ENCODE data around the gene PIWIL1. TPM values are rescaled to one million over a fixed set of nuclear protein-coding genes. Genes with fewer than 3 reads are reported as not detected.

The PIWIL1 gene
- total RNA-seq, 2 experiments from 2014 or later: not detected

DNA sequence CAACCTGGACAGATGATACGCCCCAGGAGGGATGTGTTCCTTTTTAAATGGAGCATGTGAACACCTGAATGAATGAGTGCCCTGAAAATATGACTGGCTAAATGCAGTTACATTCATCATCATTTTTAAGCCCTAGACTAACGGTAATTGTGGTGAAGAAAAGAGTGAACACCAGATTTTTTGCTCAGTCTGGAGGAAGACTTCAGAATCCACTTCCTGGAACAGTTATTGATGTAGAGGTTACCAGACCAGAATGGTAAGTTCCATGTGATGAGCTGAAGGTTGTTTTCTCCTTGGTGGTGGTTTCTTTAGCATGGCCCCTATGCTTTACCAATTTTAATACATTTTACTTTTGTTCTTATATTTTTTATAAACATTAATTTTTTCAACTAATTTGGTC is 29.3 kb downstream of the PIWIL1 start:
- Histone ChIP-seq H3K36me3 (ENCODE audit: insufficient read depth, low read length) (no peaks in the 10 kb centered on the region), H3K4me3 (ENCODE audit: low read length) (no peak overlapping the region), H3K4me1 (ENCODE audit: insufficient read depth, low read length) (no peaks in the 10 kb centered on the region), H3K9me3 (ENCODE audit: control insufficient read depth in 1 of 2, insufficient read depth in 1 of 2, low read length in 2 of 2) (peaks cover 0 to 10% of the 10 kb centered on the region in 2 experiments), H3K27me3 (ENCODE audit: control insufficient read depth in 1 of 2, insufficient read depth in 2 of 2, low read length in 2 of 2) (no peaks in the 10 kb centered on the region), H3K27ac (ENCODE audit: low read depth in 1 of 2, low read length in 2 of 2) (no peak overlapping the region)
- CTCF ChIA-PET: no interaction called here
- H3K36me3 Mint-ChIP-seq (ENCODE audit: low read depth): no peaks in the 10 kb centered on the region
- ATAC-seq (ENCODE audit: poor library complexity) (no peak), DNase-seq (no peak)
- no peak overlapping the region for H3K27ac Mint-ChIP-seq
- no peaks in the 10 kb centered on the region for H3K9me3 Mint-ChIP-seq
- H3K4me3 Mint-ChIP-seq: no peak overlapping the region
- TF ChIP-seq, protein P1, sequence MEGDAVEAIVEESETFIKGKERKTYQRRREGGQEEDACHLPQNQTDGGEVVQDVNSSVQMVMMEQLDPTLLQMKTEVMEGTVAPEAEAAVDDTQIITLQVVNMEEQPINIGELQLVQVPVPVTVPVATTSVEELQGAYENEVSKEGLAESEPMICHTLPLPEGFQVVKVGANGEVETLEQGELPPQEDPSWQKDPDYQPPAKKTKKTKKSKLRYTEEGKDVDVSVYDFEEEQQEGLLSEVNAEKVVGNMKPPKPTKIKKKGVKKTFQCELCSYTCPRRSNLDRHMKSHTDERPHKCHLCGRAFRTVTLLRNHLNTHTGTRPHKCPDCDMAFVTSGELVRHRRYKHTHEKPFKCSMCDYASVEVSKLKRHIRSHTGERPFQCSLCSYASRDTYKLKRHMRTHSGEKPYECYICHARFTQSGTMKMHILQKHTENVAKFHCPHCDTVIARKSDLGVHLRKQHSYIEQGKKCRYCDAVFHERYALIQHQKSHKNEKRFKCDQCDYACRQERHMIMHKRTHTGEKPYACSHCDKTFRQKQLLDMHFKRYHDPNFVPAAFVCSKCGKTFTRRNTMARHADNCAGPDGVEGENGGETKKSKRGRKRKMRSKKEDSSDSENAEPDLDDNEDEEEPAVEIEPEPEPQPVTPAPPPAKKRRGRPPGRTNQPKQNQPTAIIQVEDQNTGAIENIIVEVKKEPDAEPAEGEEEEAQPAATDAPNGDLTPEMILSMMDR (IDR thresholded peaks at IDR 0.05): no peak
- no peaks in the 10 kb centered on the region for H3K4me1 Mint-ChIP-seq (ENCODE audit: low read depth)
- POLR2A ChIA-PET: no interaction called here
- intact Hi-C loops (cut with DNase I, micrococcal nuclease): no loop called here
- H3K27me3 Mint-ChIP-seq: peaks cover 7% of the 10 kb centered on the region

DNA sequence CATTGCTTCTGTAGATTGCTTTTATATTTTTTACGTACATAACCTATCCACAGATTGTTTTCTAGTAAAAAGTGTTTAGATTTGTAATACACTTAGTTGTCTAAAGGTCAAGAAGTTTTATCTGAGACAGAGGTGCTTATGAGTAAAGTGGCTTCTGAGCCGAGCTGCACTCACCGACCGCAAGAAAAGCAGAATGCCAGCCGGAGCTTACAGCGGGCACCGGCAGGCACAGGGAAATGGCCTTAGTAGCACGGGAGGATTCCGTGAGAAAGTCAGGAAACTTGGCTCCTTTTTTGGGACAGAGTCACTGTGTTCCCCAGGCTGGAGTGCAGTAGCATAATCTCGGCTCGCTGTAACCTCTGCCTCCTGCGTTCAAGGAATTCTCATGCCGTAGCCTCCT is 29.8 kb downstream of the PIWIL1 start:
- no peak overlapping the region for H3K4me3 ChIP-seq (ENCODE audit: low read length)
- no peak overlapping the region for H3K27ac Mint-ChIP-seq
- H3K36me3 Mint-ChIP-seq (ENCODE audit: low read depth): no peaks in the 10 kb centered on the region
- H3K27me3 Mint-ChIP-seq: peaks cover 7% of the 10 kb centered on the region
- DNase-seq (no peak), ATAC-seq (ENCODE audit: poor library complexity) (no peak)
- ChIA-PET POLR2A (no interaction called here), CTCF (no interaction called here)
- H3K4me3 Mint-ChIP-seq: no peak overlapping the region
- H3K9me3 Mint-ChIP-seq: no peaks in the 10 kb centered on the region
- no peaks in the 10 kb centered on the region for H3K36me3 ChIP-seq (ENCODE audit: insufficient read depth, low read length)
- no peaks in the 10 kb centered on the region for H3K27me3 ChIP-seq (ENCODE audit: control insufficient read depth in 1 of 2, insufficient read depth in 2 of 2, low read length in 2 of 2)
- intact Hi-C loops (cut with DNase I, micrococcal nuclease): no loop called here
- no peak overlapping the region for H3K27ac ChIP-seq (ENCODE audit: low read depth in 1 of 2, low read length in 2 of 2)
- H3K4me1 Mint-ChIP-seq (ENCODE audit: low read depth): no peaks in the 10 kb centered on the region
- peaks cover 0 to 10% of the 10 kb centered on the region in 2 experiments for H3K9me3 ChIP-seq (ENCODE audit: control insufficient read depth in 1 of 2, insufficient read depth in 1 of 2, low read length in 2 of 2)
- TF ChIP-seq, protein P1 (IDR thresholded peaks at IDR 0.05): no peak
- no peaks in the 10 kb centered on the region for H3K4me1 ChIP-seq (ENCODE audit: insufficient read depth, low read length)

DNA sequence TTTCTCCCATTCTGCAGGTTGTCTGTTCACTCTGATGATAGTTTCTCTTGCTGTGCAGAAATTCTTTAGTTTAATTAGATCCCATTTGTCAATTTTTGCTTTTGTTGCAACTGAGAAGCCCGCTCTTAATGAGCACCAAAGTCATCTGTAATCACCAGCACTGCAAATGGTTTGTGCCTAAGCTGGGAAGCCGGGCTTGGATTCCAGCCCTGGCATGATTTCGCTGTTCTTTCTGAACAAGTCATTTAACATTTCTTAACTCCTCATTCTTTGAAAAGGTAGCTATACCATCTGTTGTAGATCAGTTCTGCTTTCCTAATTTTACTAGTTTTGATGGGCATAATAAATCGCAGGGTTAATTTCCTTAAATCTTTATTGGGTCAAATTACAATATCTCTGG is 32.1 kb downstream of the PIWIL1 start:
- no peaks in the 10 kb centered on the region for H3K27me3 ChIP-seq (ENCODE audit: control insufficient read depth in 1 of 2, insufficient read depth in 2 of 2, low read length in 2 of 2)
- intact Hi-C loops (cut with DNase I, micrococcal nuclease): no loop called here
- H3K4me3 Mint-ChIP-seq: no peak overlapping the region
- H3K9me3 Mint-ChIP-seq: no peaks in the 10 kb centered on the region
- no peak overlapping the region for H3K4me3 ChIP-seq (ENCODE audit: low read length)
- no peaks in the 10 kb centered on the region for H3K4me1 ChIP-seq (ENCODE audit: insufficient read depth, low read length)
- no peak overlapping the region for H3K27ac Mint-ChIP-seq
- H3K36me3 Mint-ChIP-seq (ENCODE audit: low read depth): no peaks in the 10 kb centered on the region
- H3K27me3 Mint-ChIP-seq: no peaks in the 10 kb centered on the region
- no peaks in the 10 kb centered on the region for H3K4me1 Mint-ChIP-seq (ENCODE audit: low read depth)
- no peaks in the 10 kb centered on the region for H3K36me3 ChIP-seq (ENCODE audit: insufficient read depth, low read length)
- POLR2A ChIA-PET: no interaction called here
- CTCF ChIA-PET: no interaction called here
- TF ChIP-seq, protein P1 (IDR thresholded peaks at IDR 0.05): no peak
- H3K27ac ChIP-seq (ENCODE audit: low read depth in 1 of 2, low read length in 2 of 2): no peak overlapping the region
- no peak for ATAC-seq (ENCODE audit: poor library complexity)
- peaks cover 0 to 10% of the 10 kb centered on the region in 2 experiments for H3K9me3 ChIP-seq (ENCODE audit: control insufficient read depth in 1 of 2, insufficient read depth in 1 of 2, low read length in 2 of 2)
- DNase-seq: no peak
